GM12891 (cell line): Measurements from ENCODE around the gene DCLK1.

Experiments used
- PAX5 ChIP-seq: IDR thresholded peaks from 2 replicates; pipeline ENCODE4 v1.6.1; 2011; ENCODE audit warnings: low read length, moderate library complexity, mild to moderate bottlenecking; ENCODE audit not compliant: insufficient read depth, severe bottlenecking
- POLR2A ChIP-seq: IDR thresholded peaks from 2 replicates; pipeline ENCODE4 v1.6.1; 2011; ENCODE audit warnings: low read depth, low read length, control low read depth
- POLR2AphosphoS5 ChIP-seq: IDR thresholded peaks from 2 replicates; pipeline ENCODE4 v1.6.1; 2011; ENCODE audit warnings: low read depth, low read length, control low read depth
- POU2F2 ChIP-seq: IDR thresholded peaks from 2 replicates; pipeline ENCODE4 v1.6.1; 2011; ENCODE audit warnings: low read depth, mild to moderate bottlenecking, control low read depth, low read length, moderate library complexity
- SPI1 ChIP-seq: IDR thresholded peaks from 2 replicates; pipeline ENCODE4 v1.6.1; 2011; ENCODE audit warnings: low read depth, low read length, control low read depth
- TAF1 ChIP-seq: IDR thresholded peaks from 2 replicates; pipeline ENCODE4 v1.6.1; 2011; ENCODE audit warnings: low read depth, low read length, control low read depth

GRCh38 chr13:35996360-35996759, 134.8 kb downstream of the DCLK1 start:
- TF ChIP-seq POLR2A (no peak), POLR2AphosphoS5 (no peak), TAF1 (no peak), SPI1 (no peak), PAX5 (no peak), POU2F2 (no peak)
